ENCODE measurements around the gene PLA2G4E.

PLA2G4E gene

GRCh38 chr15:42020713-42021273, at the start of gene PLA2G4E:
Gene PLA2G4E, minus strand, starts transcription at chr15:42021042. Its CDS starts 12 bp downstream, at chr15:42021030.
- no peak for DNase-seq (ENCODE audit: low read depth in 2 of 2)

GRCh38 chr15:42070279-42070975, 49.6 kb upstream of the PLA2G4E start:
- no peak for DNase-seq (ENCODE audit: low read depth in 2 of 2)

GRCh38 chr15:42069496-42070278, 48.8 kb upstream of the PLA2G4E start:
- DNase-seq (ENCODE audit: low read depth in 2 of 2): no peak

- DNase-seq (ENCODE audit: low read depth in 2 of 2): no peak
Measured at GRCh38 chr15:42069025-42069424, 48.2 kb upstream of the PLA2G4E start.

GRCh38 chr15:42068601-42069000, 47.8 kb upstream of the PLA2G4E start:
- DNase-seq (ENCODE audit: low read depth in 2 of 2): no peak

GRCh38 chr15:42066764-42067415, 46.0 kb upstream of the PLA2G4E start:
- DNase-seq (ENCODE audit: low read depth in 2 of 2): no peak

- no peak for DNase-seq (ENCODE audit: low read depth in 2 of 2)
Measured at GRCh38 chr15:42065468-42065867, 44.6 kb upstream of the PLA2G4E start.

- DNase-seq (ENCODE audit: low read depth in 2 of 2): no peak
Measured at GRCh38 chr15:42065033-42065432, 44.2 kb upstream of the PLA2G4E start.

GRCh38 chr15:42064271-42064670, 43.4 kb upstream of the PLA2G4E start:
- DNase-seq (ENCODE audit: low read depth in 2 of 2): no peak

GRCh38 chr15:42063122-42063848, 42.4 kb upstream of the PLA2G4E start:
- no peak for DNase-seq (ENCODE audit: low read depth in 2 of 2)

GRCh38 chr15:42062284-42062806, 41.5 kb upstream of the PLA2G4E start:
- no peak for DNase-seq (ENCODE audit: low read depth in 2 of 2)

GRCh38 chr15:42060797-42061196, 40.0 kb upstream of the PLA2G4E start:
- no peak for DNase-seq (ENCODE audit: low read depth in 2 of 2)

GRCh38 chr15:42060477-42060763, 39.6 kb upstream of the PLA2G4E start:
- no peak for DNase-seq (ENCODE audit: low read depth in 2 of 2)

- DNase-seq (ENCODE audit: low read depth in 2 of 2): peak; percentile 40 to 71
Measured at GRCh38 chr15:42059661-42060476, 39.0 kb upstream of the PLA2G4E start.

GRCh38 chr15:42058791-42059190, 37.9 kb upstream of the PLA2G4E start:
- no peak for DNase-seq (ENCODE audit: low read depth in 2 of 2)

- no peak for DNase-seq (ENCODE audit: low read depth in 2 of 2)
Measured at GRCh38 chr15:42057799-42058646, 37.2 kb upstream of the PLA2G4E start.

GRCh38 chr15:42056934-42057798, 36.3 kb upstream of the PLA2G4E start:
- peak in 1 of 2 experiments; percentile 37 for DNase-seq (ENCODE audit: low read depth in 2 of 2)

GRCh38 chr15:42053914-42054313, 33.1 kb upstream of the PLA2G4E start:
- DNase-seq (ENCODE audit: low read depth in 2 of 2): no peak

GRCh38 chr15:42053010-42053409, 32.2 kb upstream of the PLA2G4E start:
- DNase-seq (ENCODE audit: low read depth in 2 of 2): no peak
